GM12892 (cell line): ENCODE results near the gene FAM120AOS.

Experiments used
- POLR2A ChIP-seq: IDR thresholded peaks from 2 replicates; pipeline ENCODE4 v1.6.1; 2011; ENCODE audit warnings: low read depth, low read length, control low read depth
- POLR2AphosphoS5 ChIP-seq: IDR thresholded peaks from 2 replicates; pipeline ENCODE4 v1.6.1; 2011; ENCODE audit warnings: low read depth, low read length, control low read depth
- TAF1 ChIP-seq: IDR thresholded peaks from 2 replicates; pipeline ENCODE4 v1.6.1; 2011; ENCODE audit warnings: low read depth, mild to moderate bottlenecking, control low read depth, low read length, borderline replicate concordance

DNA sequence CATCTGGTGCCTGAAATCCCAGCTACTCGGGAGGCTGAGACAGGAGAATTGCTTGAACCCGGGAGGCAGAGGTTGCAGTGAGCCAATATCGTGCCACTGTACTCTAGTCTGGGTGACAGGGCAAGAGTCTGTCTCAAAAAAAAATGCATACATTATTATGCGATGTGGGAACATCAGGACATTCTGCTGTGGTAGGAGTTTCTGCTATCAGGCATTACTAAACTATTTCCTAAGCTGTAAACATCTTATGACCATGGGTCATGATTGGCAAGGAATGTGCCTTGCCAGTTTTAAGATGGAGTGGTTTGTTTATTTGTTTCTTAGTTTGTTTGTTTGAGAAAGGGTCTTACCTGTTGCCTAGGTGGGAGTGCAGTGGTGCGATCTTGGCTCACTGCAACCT is 47.0 kb downstream of the FAM120AOS start:
- TF ChIP-seq POLR2A (no peak), POLR2AphosphoS5 (no peak), TAF1 (no peak)
